Measurements from ENCODE around the gene TAAR9. TPM values are rescaled to one million over a fixed set of nuclear protein-coding genes. Genes with fewer than 3 reads are reported as not detected.

The TAAR9 gene
- total and polyA plus RNA-seq, 2 donors (not counting 1 experiment from before 2014, with no cell fraction given): not detected

- H3K36me3 ChIP-seq (replicated peaks in 1 of 2; ENCODE audit: control extremely low read depth in 1 of 2, control insufficient read depth in 1 of 2, extremely low read depth in 1 of 2, insufficient read depth in 2 of 2, low read length in 1 of 2): no peaks in the 10 kb centered on the region
- no peak overlapping the region for H3K27ac Mint-ChIP-seq
- POLR2A ChIA-PET: no interaction called here
Observed at GRCh38 chr6:132566404-132566803, 28.3 kb downstream of the TAAR9 start.

GRCh38 chr6:132567566-132567965 lies 29.5 kb downstream of the TAAR9 start:
- peaks cover 39% of the 10 kb centered on the region for H3K27me3 Mint-ChIP-seq
- intact Hi-C loops (cut with micrococcal nuclease): no loop called here
- POLR2A ChIA-PET: no interaction called here

More at GRCh38 chr6:132566404-132566803, 28.3 kb downstream of the TAAR9 start:
- TF ChIP-seq, protein P1, sequence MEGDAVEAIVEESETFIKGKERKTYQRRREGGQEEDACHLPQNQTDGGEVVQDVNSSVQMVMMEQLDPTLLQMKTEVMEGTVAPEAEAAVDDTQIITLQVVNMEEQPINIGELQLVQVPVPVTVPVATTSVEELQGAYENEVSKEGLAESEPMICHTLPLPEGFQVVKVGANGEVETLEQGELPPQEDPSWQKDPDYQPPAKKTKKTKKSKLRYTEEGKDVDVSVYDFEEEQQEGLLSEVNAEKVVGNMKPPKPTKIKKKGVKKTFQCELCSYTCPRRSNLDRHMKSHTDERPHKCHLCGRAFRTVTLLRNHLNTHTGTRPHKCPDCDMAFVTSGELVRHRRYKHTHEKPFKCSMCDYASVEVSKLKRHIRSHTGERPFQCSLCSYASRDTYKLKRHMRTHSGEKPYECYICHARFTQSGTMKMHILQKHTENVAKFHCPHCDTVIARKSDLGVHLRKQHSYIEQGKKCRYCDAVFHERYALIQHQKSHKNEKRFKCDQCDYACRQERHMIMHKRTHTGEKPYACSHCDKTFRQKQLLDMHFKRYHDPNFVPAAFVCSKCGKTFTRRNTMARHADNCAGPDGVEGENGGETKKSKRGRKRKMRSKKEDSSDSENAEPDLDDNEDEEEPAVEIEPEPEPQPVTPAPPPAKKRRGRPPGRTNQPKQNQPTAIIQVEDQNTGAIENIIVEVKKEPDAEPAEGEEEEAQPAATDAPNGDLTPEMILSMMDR (IDR thresholded peaks at IDR 0.05): no peak
- no peak for TF ChIP-seq EZH2 (IDR thresholded peaks at IDR 0.05; ENCODE audit: borderline replicate concordance, insufficient read depth, low read depth, low read length, poor library complexity, severe bottlenecking)
- CTCF ChIA-PET: no interaction called here
- Histone ChIP-seq H4K20me1 (ENCODE audit: control insufficient read depth, insufficient read depth, low read length, poor library complexity, severe bottlenecking) (no peaks in the 10 kb centered on the region), H3K4me1 (ENCODE audit: control insufficient read depth in 2 of 2, insufficient read depth in 2 of 2, low read length in 2 of 2) (no peaks in the 10 kb centered on the region), H3K9me3 (ENCODE audit: control extremely low read depth in 1 of 3, control insufficient read depth in 2 of 3, insufficient read depth in 1 of 3, low read length in 2 of 3) (no peaks in the 10 kb centered on the region), H2AFZ (ENCODE audit: insufficient read depth, low read depth, low read length, poor library complexity, severe bottlenecking) (no peak overlapping the region), H3K9ac (ENCODE audit: low read length) (no peak overlapping the region), H3K27me3 (replicated peaks in 1 of 4; ENCODE audit: control extremely low read depth in 1 of 4, control insufficient read depth in 3 of 4, insufficient read depth in 4 of 4, low read length in 3 of 4) (peaks cover 0 to 4% (median 2%) of the 10 kb centered on the region in 4 experiments), H3K27ac (ENCODE audit: low read length in 2 of 2) (no peak overlapping the region), H3K4me2 (replicated peaks; ENCODE audit: low read depth, low read length, poor library complexity, severe bottlenecking) (no peak overlapping the region), H3K79me2 (ENCODE audit: control insufficient read depth, insufficient read depth, low read length) (no peaks in the 10 kb centered on the region), H3K4me3 (ENCODE audit: control extremely low read depth in 1 of 5, extremely low read depth in 1 of 5, insufficient read depth in 1 of 5, low read depth in 2 of 5, low read length in 4 of 5) (no peak overlapping the region)
- H3K9me3 Mint-ChIP-seq (ENCODE audit: insufficient read depth): no peaks in the 10 kb centered on the region
- ATAC-seq (ENCODE audit: low read depth): no peak
- no CpG with 5 or more reads among the region's 6 CpGs for WGBS (ENCODE audit: insufficient coverage)
- H3K4me1 Mint-ChIP-seq: no peaks in the 10 kb centered on the region
- intact Hi-C loops (cut with micrococcal nuclease): no loop called here
- H3K27me3 Mint-ChIP-seq: peaks cover 32% of the 10 kb centered on the region
- DNase-seq: no peak
- H3K4me3 Mint-ChIP-seq: no peak overlapping the region

More at GRCh38 chr6:132567566-132567965, 29.5 kb downstream of the TAAR9 start:
- Mint-ChIP-seq H3K27ac (no peak overlapping the region), H3K4me3 (no peak overlapping the region), H3K4me1 (no peaks in the 10 kb centered on the region), H3K9me3 (ENCODE audit: insufficient read depth) (no peaks in the 10 kb centered on the region)
- peaks cover 0 to 7% (median 5%) of the 10 kb centered on the region in 4 experiments for H3K27me3 ChIP-seq (replicated peaks in 1 of 4; ENCODE audit: control extremely low read depth in 1 of 4, control insufficient read depth in 3 of 4, insufficient read depth in 4 of 4, low read length in 3 of 4)
- H4K20me1 ChIP-seq (ENCODE audit: control insufficient read depth, insufficient read depth, low read length, poor library complexity, severe bottlenecking): no peaks in the 10 kb centered on the region
- no peaks in the 10 kb centered on the region for H3K36me3 ChIP-seq (replicated peaks in 1 of 2; ENCODE audit: control extremely low read depth in 1 of 2, control insufficient read depth in 1 of 2, extremely low read depth in 1 of 2, insufficient read depth in 2 of 2, low read length in 1 of 2)
- no peak overlapping the region for H3K27ac ChIP-seq (ENCODE audit: low read length in 2 of 2)
- CTCF ChIA-PET: no interaction called here
- H3K4me3 ChIP-seq (ENCODE audit: control extremely low read depth in 1 of 5, extremely low read depth in 1 of 5, insufficient read depth in 1 of 5, low read depth in 2 of 5, low read length in 4 of 5): no peak overlapping the region
- H3K4me1 ChIP-seq (ENCODE audit: control insufficient read depth in 2 of 2, insufficient read depth in 2 of 2, low read length in 2 of 2): no peaks in the 10 kb centered on the region
- ATAC-seq (ENCODE audit: low read depth) (no peak), DNase-seq (no peak)
- TF ChIP-seq, protein P1 (IDR thresholded peaks at IDR 0.05): no peak
- TF ChIP-seq EZH2 (IDR thresholded peaks at IDR 0.05; ENCODE audit: borderline replicate concordance, insufficient read depth, low read depth, low read length, poor library complexity, severe bottlenecking): no peak
- H3K9ac ChIP-seq (ENCODE audit: low read length): no peak overlapping the region
- H3K9me3 ChIP-seq (ENCODE audit: control extremely low read depth in 1 of 3, control insufficient read depth in 2 of 3, insufficient read depth in 1 of 3, low read length in 2 of 3): no peaks in the 10 kb centered on the region
- no peaks in the 10 kb centered on the region for H3K79me2 ChIP-seq (ENCODE audit: control insufficient read depth, insufficient read depth, low read length)
- 100% methylated on average over 1 of the region's 1 CpG for WGBS (ENCODE audit: insufficient coverage)
- no peak overlapping the region for H3K4me2 ChIP-seq (replicated peaks; ENCODE audit: low read depth, low read length, poor library complexity, severe bottlenecking)
- H2AFZ ChIP-seq (ENCODE audit: insufficient read depth, low read depth, low read length, poor library complexity, severe bottlenecking): no peak overlapping the region
